ENCODE results near the gene CORIN.

CORIN gene

GRCh38 chr4:47814618-47815295 is 23.1 kb downstream of the CORIN start:
- H3K4me1 ChIP-seq (ENCODE audit: control insufficient read depth, insufficient read depth, low read length), result no peaks in the 10 kb centered on the region
- TF ChIP-seq ZBTB1 (tag by site-specific recombination; IDR thresholded peaks at IDR 0.05) (no peak), ZBTB8A (tag by site-specific recombination; IDR thresholded peaks at IDR 0.05) (no peak), ZNF624 (tag by site-specific recombination; IDR thresholded peaks at IDR 0.05) (no peak), ZNF488 (tag by site-specific recombination; IDR thresholded peaks at IDR 0.05) (no peak), KLF7 (tag by site-specific recombination; IDR thresholded peaks at IDR 0.05; ENCODE audit: borderline replicate concordance) (no peak), GLI2 (tag by site-specific recombination; IDR thresholded peaks at IDR 0.05; ENCODE audit: borderline replicate concordance, low read depth) (no peak), ZNF521 (tag by site-specific recombination; IDR thresholded peaks at IDR 0.05) (no peak), GLIS1 (tag by site-specific recombination; IDR thresholded peaks at IDR 0.05) (no peak), ZNF560 (tag by site-specific recombination; IDR thresholded peaks at IDR 0.05; ENCODE audit: borderline replicate concordance) (no peak), ZNF777 (tag by site-specific recombination; IDR thresholded peaks at IDR 0.05; ENCODE audit: borderline replicate concordance) (no peak), ZNF621 (tag by site-specific recombination; IDR thresholded peaks at IDR 0.05) (no peak), REPIN1 (tag by site-specific recombination; IDR thresholded peaks at IDR 0.05; ENCODE audit: low read depth) (no peak), ZFP69B (tag by site-specific recombination; IDR thresholded peaks at IDR 0.05) (no peak), ZNF19 (tag by site-specific recombination; IDR thresholded peaks at IDR 0.05; ENCODE audit: low read depth) (no peak), ZNF830 (tag by site-specific recombination; IDR thresholded peaks at IDR 0.05; ENCODE audit: low read depth) (no peak), ZNF335 (tag by site-specific recombination; conservative IDR thresholded peaks at IDR 0.05) (no peak)
- TF ChIP-seq, protein P1, sequence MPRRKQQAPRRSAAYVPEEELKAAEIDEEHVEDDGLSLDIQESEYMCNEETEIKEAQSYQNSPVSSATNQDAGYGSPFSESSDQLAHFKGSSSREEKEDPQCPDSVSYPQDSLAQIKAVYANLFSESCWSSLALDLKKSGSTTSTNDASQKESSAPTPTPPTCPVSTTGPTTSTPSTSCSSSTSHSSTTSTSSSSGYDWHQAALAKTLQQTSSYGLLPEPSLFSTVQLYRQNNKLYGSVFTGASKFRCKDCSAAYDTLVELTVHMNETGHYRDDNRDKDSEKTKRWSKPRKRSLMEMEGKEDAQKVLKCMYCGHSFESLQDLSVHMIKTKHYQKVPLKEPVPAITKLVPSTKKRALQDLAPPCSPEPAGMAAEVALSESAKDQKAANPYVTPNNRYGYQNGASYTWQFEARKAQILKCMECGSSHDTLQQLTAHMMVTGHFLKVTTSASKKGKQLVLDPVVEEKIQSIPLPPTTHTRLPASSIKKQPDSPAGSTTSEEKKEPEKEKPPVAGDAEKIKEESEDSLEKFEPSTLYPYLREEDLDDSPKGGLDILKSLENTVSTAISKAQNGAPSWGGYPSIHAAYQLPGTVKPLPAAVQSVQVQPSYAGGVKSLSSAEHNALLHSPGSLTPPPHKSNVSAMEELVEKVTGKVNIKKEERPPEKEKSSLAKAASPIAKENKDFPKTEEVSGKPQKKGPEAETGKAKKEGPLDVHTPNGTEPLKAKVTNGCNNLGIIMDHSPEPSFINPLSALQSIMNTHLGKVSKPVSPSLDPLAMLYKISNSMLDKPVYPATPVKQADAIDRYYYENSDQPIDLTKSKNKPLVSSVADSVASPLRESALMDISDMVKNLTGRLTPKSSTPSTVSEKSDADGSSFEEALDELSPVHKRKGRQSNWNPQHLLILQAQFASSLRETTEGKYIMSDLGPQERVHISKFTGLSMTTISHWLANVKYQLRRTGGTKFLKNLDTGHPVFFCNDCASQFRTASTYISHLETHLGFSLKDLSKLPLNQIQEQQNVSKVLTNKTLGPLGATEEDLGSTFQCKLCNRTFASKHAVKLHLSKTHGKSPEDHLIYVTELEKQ (tag by site-specific recombination; IDR thresholded peaks at IDR 0.05; ENCODE audit: borderline replicate concordance), result no peak
- TF ChIP-seq, protein P2, sequence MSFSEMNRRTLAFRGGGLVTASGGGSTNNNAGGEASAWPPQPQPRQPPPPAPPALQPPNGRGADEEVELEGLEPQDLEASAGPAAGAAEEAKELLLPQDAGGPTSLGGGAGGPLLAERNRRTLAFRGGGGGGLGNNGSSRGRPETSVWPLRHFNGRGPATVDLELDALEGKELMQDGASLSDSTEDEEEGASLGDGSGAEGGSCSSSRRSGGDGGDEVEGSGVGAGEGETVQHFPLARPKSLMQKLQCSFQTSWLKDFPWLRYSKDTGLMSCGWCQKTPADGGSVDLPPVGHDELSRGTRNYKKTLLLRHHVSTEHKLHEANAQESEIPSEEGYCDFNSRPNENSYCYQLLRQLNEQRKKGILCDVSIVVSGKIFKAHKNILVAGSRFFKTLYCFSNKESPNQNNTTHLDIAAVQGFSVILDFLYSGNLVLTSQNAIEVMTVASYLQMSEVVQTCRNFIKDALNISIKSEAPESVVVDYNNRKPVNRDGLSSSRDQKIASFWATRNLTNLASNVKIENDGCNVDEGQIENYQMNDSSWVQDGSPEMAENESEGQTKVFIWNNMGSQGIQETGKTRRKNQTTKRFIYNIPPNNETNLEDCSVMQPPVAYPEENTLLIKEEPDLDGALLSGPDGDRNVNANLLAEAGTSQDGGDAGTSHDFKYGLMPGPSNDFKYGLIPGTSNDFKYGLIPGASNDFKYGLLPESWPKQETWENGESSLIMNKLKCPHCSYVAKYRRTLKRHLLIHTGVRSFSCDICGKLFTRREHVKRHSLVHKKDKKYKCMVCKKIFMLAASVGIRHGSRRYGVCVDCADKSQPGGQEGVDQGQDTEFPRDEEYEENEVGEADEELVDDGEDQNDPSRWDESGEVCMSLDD (tag by site-specific recombination; IDR thresholded peaks at IDR 0.05), result no peak
- no peaks in the 10 kb centered on the region for H3K9me3 ChIP-seq (ENCODE audit: control insufficient read depth, insufficient read depth, low read depth, low read length)
- no peak overlapping the region for H3K4me3 ChIP-seq (ENCODE audit: low read depth, low read length)
- POLR2A ChIA-PET, result no interaction called here
- H3K36me3 ChIP-seq (ENCODE audit: control insufficient read depth in 2 of 2, insufficient read depth in 1 of 2, low read length in 2 of 2), result no peaks in the 10 kb centered on the region
- CTCF ChIA-PET, result no interaction called here
- H3K27ac ChIP-seq (ENCODE audit: extremely low read depth, low read depth, low read length), result no peak overlapping the region

- TF ChIP-seq ZNF324 (tag by site-specific recombination; IDR thresholded peaks at IDR 0.05) (no peak), ZNF792 (tag by site-specific recombination; IDR thresholded peaks at IDR 0.05) (no peak), ZNF623 (tag by site-specific recombination; IDR thresholded peaks at IDR 0.05) (no peak), ZNF169 (tag by site-specific recombination; IDR thresholded peaks at IDR 0.05) (no peak), ZSCAN5A (tag by site-specific recombination; IDR thresholded peaks at IDR 0.05) (no peak)
- CTCF ChIA-PET, result no interaction called here
- Histone ChIP-seq H3K4me1 (ENCODE audit: control insufficient read depth, insufficient read depth, low read length) (no peaks in the 10 kb centered on the region), H3K36me3 (ENCODE audit: control insufficient read depth in 2 of 2, insufficient read depth in 1 of 2, low read length in 2 of 2) (no peaks in the 10 kb centered on the region), H3K27ac (ENCODE audit: extremely low read depth, low read depth, low read length) (no peak overlapping the region), H3K9me3 (ENCODE audit: control insufficient read depth, insufficient read depth, low read depth, low read length) (no peaks in the 10 kb centered on the region), H3K4me3 (ENCODE audit: low read depth, low read length) (no peak overlapping the region)
- POLR2A ChIA-PET, result no interaction called here
Observed at GRCh38 chr4:47809654-47810203, 28.1 kb downstream of the CORIN start.
